Lung (tissue), 12 donors: Measurements from ENCODE around the gene TCF19. TPM values are rescaled to one million over a fixed set of nuclear protein-coding genes. Genes with fewer than 3 reads are reported as not detected.
"Not testable (repeated sequence)": the region's sequence is repeated elsewhere in the genome, so short reads cannot be mapped to it uniquely, and the experiment has no call there.

ENCODE experiments used
- ATAC-seq: fragments of 200-7000 bp; cut with Tn5 transposase; one replicate; pipeline ENCODE4 v1.9.1; 2020; ENCODE audit warnings: moderate number of reproducible peaks; ENCODE audit not compliant: insufficient read depth, low FRiP score
- DNase-seq, 3 donors: peaks; one replicate each; pipeline ENCODE4 v3.0.0-alpha.2; 2013 to 2017
- H3K27ac ChIP-seq, 2 donors: one replicate each; pipeline ENCODE4 v1.5.1; 2013; ENCODE audit warnings: mild to moderate bottlenecking in 2 of 2, moderate library complexity in 2 of 2, control low read depth in 1 of 2, inconsistent platforms in 1 of 2, low read depth in 1 of 2, low read length in 1 of 2
- H3K27me3 ChIP-seq, 3 donors: one replicate each; pipeline ENCODE4 v1.5.1; 2013; ENCODE audit warnings: low read length in 2 of 3; ENCODE audit not compliant: control insufficient read depth in 3 of 3, insufficient read depth in 3 of 3
- H3K36me3 ChIP-seq, 4 donors: one replicate each; pipeline ENCODE4 v1.5.1; 2013; ENCODE audit warnings: low read length in 4 of 4, mild to moderate bottlenecking in 1 of 4, moderate library complexity in 1 of 4; ENCODE audit not compliant: control insufficient read depth in 4 of 4, insufficient read depth in 4 of 4
- H3K4me1 ChIP-seq, 5 donors: one replicate each; pipeline ENCODE4 v1.5.1; 2013; ENCODE audit warnings: low read length in 5 of 5, mild to moderate bottlenecking in 2 of 5, moderate library complexity in 1 of 5; ENCODE audit not compliant: control insufficient read depth in 5 of 5, insufficient read depth in 5 of 5
- H3K4me3 ChIP-seq: one replicate; pipeline ENCODE4 v1.5.1; 2013; ENCODE audit warnings: mild to moderate bottlenecking, control low read depth, moderate library complexity
- H3K9ac ChIP-seq, 2 donors: one replicate each; pipeline ENCODE4 v1.5.1; 2013; ENCODE audit warnings: low read length in 2 of 2, control low read depth in 1 of 2; ENCODE audit not compliant: insufficient read depth in 1 of 2
- H3K9me3 ChIP-seq, 4 donors: one replicate each; pipeline ENCODE4 v1.5.1; 2013; ENCODE audit warnings: low read length in 3 of 4, mild to moderate bottlenecking in 1 of 4, moderate library complexity in 1 of 4; ENCODE audit not compliant: control insufficient read depth in 4 of 4, insufficient read depth in 3 of 4
- CTCF ChIP-seq: IDR thresholded peaks from 2 replicates; pipeline ENCODE4 v1.5.1; 2012; ENCODE audit warnings: mild to moderate bottlenecking; ENCODE audit errors: control extremely low read depth, extremely low read depth
- WGBS, 2 donors: extraction: QIAGEN DNeasy Blood & Tissue Kit; methylation state at CpG; one replicate each; pipeline ENCODE4 v1.1.7; 2013; 5-methylcytosine and 5-hydroxymethylcytosine counted together
- polyA plus RNA-seq, 2 donors: library from polyadenylated mRNA; stranded (reverse); fragments of 200-250 nt; gene quantifications; one replicate each; pipeline ENCODE4 v1.2.1, GENCODE V29; 2013
- total RNA-seq, 2 donors: library from RNA; depleted of rRNA in 1 of 2; stranded (reverse); fragments of >200 nt in 1 of 2; gene quantifications; one replicate each; pipeline ENCODE4 v1.2.1, GENCODE V29; 2014 to 2021
- donor health status: control.
- donor health status: control.
- donor health status: Bipolar disorder and iron deficiency.
- donor health status: healthy.
- donor health status: DM: yes; HTN: yes; CAD: no.

Gene TCF19
- total and polyA plus RNA-seq, 4 donors, result 4.1 to 9.4 (median 5.1) TPM

GRCh38 chr6:31187780-31188194 is 29.4 kb downstream of the TCF19 start:
- Histone ChIP-seq H3K4me1 (no peaks in the 10 kb centered on the region), H3K9me3 (no peaks in the 10 kb centered on the region), H3K27ac (no peak overlapping the region), H3K27me3 (no peaks in the 10 kb centered on the region), H3K36me3 (no peaks in the 10 kb centered on the region), H3K9ac (no peak overlapping the region), H3K4me3 (no peak overlapping the region)
- ATAC-seq (peak; percentile 41), DNase-seq (no peak)
- no peak for TF ChIP-seq CTCF
- 69 to 80% methylated on average over 5 of the region's 5 CpGs for WGBS, 2 donors

- not testable (repeated sequence) for H3K9ac ChIP-seq, H3K4me3 ChIP-seq, DNase-seq, H3K4me1 ChIP-seq, H3K27me3 ChIP-seq, ATAC-seq, H3K36me3 ChIP-seq, H3K27ac ChIP-seq, H3K9me3 ChIP-seq
- WGBS, 2 donors, result 91 to 93% methylated on average over 3 of the region's 3 CpGs
Measured at GRCh38 chr6:31189223-31189622, 30.8 kb downstream of the TCF19 start.

- Histone ChIP-seq H3K9me3 (no peaks in the 10 kb centered on the region), H3K4me3 (no peak overlapping the region), H3K27ac (no peak overlapping the region), H3K4me1 (peaks cover 0 to 2% (median 0%) of the 10 kb centered on the region in 5 donors), H3K36me3 (no peaks in the 10 kb centered on the region), H3K27me3 (no peaks in the 10 kb centered on the region), H3K9ac (no peak overlapping the region)
- DNase-seq, result no peak
- ATAC-seq, result no peak
- no peak for TF ChIP-seq CTCF
- WGBS, 2 donors, result 91 to 93% methylated on average over 4 of the region's 4 CpGs
Measured at GRCh38 chr6:31190488-31190887, 32.1 kb downstream of the TCF19 start.

- DNase-seq, result peak; percentile 75 to 80 (median 79)
- not testable (repeated sequence) for H3K27ac ChIP-seq, H3K9ac ChIP-seq, H3K36me3 ChIP-seq, H3K9me3 ChIP-seq, H3K4me1 ChIP-seq, H3K27me3 ChIP-seq, H3K4me3 ChIP-seq, ATAC-seq
- 52 to 57% methylated on average over 10 of the region's 10 CpGs for WGBS, 2 donors
- peak; percentile 68 for TF ChIP-seq CTCF
Measured at GRCh38 chr6:31192431-31193105, 34.2 kb downstream of the TCF19 start.
